Measurements from ENCODE around the gene GAREM1.
"Not testable (repeated sequence)": the region's sequence is repeated elsewhere in the genome, so short reads cannot be mapped to it uniquely, and the experiment has no call there.

Gene GAREM1

DNA sequence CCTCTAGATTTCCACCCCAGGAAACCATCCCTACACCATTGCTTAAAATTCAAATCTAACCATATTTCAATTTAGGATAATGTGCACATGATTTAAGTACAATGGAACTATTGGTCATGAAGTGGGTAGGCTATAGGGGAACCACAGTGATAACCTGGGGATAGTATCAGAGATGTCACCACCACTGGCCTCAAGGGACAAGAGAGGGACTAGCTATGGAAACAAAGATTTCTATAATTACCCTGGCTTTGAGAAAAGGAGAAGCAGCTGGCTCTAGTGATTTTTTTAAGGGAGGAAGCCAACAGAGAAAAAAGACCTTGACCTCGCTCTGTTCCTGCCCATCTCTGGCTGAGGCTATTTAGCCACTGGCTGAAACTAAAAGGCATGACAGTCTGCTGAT lies 148.9 kb downstream of the GAREM1 start:
- DNase-seq, result no peak

DNA sequence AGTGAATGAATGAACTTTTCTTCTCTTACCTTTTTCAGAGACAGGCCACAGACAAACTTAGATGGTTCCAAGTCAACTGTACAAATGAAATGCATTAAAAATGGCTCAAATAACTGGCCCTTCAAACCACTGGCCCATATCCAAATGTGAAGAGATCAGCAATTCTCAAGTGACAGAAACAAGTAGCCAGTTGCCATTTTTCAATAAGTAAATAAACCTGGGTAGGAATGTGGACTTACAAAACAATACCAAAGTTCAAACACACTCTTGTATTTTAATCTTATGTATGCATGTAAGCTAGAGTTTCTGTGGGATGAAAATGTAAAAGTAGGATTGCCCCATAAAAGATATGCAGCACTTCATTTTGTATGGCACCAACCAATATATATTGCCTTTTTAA lies 151.6 kb downstream of the GAREM1 start:
- no peak for DNase-seq

DNA sequence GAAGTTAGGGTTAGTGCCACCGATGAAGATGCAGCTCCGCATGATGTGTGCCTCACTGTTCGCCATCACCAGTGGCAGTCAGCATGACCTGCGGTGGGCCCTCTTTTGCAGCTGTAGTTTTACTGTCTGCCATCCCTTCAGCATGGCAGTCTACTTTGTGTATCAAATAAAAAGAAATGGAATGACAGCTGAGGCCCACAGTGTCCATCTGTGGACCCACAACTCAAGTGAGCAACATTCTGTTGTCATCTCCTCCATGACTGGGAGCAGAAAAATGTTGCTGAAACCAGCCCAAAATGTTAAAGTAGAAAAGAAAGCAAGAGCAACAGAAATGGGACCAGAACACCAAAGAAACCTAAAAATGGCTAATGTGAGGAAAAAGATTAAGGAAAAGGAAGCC lies 152.1 kb downstream of the GAREM1 start:
- DNase-seq, result no peak

DNA sequence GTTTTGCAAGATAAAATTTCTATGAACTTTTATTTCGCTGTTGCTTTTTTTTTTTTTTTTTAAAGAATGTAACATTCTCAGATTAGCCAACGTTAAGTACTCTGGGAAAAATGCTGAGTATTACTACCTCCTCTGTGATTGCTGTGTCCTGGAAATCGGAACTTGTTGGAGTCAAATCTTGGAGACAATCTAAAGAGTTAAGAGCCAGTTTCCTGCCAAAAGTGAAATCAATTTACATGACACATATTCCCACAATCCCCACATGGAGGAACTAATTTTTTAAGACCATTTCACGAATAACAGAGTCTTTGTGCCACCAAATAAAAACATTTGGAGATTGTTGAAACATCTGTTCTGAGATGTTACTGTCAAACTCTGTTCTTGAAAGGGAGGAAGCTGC lies 153.0 kb downstream of the GAREM1 start:
- DNase-seq, result no peak

DNA sequence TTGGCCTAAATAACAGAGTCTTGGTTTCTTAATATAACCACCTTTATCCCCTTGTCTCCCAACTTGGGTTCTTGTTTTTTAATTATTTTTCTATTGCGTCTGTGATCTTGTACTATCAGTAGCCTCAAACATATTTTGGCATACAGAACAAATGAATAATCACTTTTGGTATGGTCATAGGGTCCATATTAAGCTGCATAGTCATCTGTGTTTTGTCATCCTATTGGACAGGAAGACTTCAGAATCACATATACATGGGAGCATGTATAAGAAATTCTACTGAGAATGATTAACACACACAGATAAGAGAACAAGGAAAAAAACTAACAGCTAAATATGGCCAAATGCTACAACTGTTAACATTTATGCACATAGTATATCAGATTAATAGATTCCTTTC lies 154.8 kb downstream of the GAREM1 start:
- DNase-seq, result no peak

DNA sequence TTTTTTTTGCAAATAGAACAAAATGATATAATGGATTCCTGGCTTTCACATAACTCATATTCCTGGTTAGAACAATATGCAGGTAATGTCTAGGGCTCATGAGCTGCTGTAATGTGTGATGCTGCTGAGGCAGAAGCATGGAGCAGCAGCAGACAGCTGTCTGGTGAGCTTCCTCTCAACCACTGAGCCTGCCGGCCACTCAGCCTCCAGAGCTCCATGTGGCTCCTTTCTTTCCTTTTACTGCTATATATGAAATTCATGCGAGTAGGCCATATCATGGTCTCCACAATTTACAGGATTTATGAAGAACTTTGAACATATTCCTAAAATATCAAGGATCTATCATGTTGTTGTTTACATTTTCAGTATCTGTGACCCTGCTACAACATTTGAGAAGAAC lies 159.9 kb downstream of the GAREM1 start:
- DNase-seq, result no peak

DNA sequence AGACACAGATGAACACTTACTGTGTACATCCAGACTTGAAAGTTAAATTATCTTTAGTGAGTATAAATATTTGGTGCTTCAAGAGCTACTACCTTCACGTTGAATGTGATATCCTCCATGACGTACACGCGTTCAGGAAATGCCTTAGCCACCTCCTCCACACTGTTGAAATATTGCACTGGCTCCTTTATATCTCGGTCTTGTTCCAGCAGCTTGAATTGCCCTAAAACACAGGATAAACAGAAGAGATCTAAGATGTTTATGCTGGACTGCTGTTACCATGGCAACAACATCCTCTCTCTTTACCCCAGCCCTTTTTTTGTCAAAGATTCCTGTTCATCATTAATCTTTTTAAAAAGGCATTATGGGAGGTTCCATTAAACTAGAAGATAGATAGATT lies 160.6 kb downstream of the GAREM1 start:
- DNase-seq, result no peak

DNA sequence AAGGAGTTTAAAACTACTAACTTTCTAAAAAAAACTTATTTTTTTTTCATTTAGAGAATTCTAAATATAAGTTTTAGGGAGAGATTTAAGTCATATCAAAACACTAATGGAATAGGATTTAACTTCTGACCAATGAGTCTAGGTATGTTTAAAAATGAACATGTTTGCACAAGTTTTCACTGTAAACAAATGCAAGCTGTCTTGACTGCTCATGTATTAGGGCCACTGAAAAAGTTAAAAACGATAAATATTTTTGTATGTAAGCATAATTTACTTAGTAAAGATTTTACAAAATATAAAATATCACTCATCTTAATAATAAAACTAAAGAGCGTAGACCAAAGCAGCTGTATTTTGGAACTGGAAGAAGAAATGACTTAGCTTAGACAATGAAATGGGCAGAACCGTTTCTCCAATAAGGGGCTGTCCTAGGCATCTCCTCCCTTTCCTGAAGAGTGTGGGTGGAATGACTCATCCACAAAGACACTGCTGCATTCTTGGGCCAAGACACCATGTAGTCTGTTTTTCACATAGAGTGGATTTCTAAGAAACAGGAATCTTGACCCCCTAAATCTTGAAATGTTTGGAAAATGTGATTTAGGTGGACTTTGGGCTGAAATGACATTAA lies 162.1 kb downstream of the GAREM1 start:
- no peak for DNase-seq

DNA sequence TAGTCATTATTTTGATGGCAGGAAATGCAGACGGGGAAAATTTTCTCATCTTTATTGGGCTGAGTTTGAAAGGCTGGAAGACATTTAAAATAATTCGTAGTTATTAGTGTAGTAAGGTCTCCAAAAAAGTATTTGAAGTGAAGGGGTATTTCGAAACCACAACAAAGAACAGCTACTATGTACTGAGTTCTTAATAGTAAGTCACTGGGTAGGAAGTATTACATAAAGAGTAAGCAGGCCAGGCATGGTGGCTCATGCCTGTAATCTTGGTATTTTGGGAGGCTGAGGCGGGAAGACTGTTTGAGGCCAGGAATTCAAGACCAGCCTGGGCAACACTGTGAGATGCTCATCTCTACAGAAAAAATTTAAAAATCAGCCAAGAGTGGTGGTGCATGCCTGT lies 167.3 kb downstream of the GAREM1 start:
- DNase-seq, result no peak

DNA sequence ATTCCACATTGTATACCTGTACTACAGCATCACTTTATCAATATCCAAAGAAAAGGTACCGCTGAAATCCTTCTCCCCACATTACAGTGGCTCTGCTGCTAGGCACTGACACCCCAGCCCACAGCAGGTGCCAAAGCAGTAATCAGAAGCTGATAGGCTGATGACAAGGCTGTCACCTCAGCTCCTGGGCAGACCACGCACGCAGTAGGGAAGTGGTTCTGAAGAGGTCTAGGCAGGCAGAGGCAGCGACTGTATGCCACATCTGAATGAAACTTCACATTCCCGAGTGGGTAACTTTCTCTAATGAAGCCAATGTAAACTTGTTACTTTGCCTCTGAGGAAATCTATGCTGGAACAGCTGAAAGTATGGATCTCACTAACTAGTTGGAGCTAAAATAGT lies 167.9 kb downstream of the GAREM1 start:
- DNase-seq, result no peak

DNA sequence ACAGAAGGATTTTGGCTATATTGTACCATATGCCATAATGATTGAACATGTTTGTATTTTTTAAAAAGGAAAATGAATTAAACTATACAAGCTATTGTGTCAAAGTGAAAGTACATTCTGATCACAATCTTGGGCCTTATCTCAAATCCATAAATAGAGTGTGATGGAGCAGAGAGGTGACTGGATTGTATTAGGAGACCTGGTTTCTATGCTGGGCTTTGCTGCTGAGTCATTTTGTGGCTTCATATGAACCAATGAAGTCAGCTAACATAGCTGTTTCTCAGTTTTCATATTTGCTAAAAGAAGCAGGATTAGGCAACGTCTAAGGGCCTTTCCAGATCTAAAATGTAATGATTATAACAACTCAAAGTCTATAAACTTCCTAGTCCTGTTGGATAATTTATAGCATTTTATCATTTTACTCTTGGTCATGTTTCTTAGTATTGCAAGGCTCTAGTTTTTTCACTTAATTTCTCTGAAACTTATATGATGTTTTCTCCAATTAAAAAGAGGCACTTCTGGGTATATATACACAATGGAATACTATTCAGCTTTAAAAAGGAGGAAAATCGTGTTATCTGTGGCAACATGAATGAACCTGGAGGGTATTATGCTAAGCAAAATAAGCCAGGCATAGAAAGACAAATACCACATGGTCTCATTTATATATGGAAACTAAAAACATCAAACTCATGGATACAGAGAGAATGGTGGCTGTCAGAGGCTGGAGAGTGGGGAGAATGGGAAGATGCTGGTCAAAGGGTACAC lies 168.5 kb downstream of the GAREM1 start:
- no peak for DNase-seq

DNA sequence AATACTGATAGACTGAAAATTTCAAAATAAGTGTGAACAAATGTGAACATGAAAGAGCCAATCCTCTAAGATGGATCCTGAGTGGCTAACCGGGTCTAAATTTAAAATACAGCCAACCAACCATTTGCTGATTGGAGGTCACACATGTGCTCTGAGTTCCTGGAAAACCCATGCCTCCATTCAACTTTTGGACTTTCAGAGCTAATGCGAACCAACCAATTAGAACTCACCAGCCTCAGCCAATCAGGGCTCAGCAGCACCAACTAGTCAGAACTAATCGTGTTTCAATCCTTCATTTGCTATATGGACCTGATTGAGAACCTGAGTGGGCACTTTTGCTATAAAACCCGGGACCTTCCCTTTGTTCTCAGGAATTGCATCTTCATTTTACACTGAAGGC lies 169.3 kb downstream of the GAREM1 start:
- DNase-seq, result no peak

DNA sequence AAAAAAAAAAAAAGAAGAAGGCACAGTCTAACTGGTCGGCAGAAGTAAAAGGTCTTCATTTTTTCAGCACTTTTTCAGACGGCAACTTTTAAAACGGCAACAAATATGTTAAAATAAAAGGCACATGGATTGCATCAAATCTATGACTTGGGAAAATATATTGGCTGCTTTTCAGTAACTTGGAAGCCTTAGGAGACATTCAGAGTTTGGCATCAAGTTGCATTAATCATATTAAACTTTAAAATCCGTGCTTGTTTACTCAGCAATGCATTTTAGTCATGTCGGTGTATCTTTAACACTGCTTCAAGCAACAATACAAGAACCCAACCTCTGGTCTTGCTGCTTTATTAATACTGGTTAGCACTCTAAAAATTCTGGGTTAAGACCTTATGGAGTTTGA lies 169.8 kb downstream of the GAREM1 start:
- DNase-seq, result no peak

DNA sequence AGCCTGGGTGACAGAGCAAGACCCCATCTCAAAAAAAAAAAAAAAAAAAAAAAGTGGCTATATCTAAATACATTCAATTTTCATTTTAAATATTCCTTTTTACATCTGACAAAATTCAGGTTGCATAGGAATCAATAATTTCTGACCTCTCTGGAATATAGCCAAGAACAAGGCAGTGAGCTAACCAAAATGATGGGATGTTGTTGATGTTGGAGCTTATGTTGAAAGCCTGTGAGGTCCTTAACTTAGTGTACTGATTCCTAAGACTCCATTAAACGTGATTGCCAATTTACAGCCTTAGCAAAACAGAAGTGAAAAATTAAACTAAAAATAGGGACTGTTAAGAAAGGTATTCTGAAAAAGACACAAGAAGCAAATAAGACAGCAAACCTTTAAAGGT lies 171.2 kb downstream of the GAREM1 start:
- DNase-seq, result no peak

DNA sequence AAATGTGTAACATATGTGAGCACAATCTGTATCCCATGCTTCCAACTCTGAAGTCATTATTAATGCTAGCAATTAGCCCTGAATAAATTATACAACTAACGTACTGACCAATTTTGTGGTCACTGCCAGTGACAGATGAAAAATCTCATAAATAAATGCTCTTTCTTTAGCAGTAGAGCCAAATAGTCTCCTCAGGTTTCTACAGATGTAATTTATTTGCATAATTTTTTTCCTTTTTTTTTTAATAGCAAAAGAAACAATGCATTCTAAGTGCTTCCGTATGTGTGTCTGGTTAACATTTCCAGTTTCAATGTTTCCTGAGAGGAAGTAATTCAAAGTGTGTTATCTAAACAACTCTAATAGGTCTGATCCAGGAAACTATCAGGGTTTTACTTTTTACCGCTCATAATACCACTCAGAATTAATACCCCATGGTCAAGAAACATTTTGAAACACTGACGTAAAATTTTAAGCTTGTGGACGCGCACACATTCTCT lies 172.5 kb downstream of the GAREM1 start:
- no peak for DNase-seq

DNA sequence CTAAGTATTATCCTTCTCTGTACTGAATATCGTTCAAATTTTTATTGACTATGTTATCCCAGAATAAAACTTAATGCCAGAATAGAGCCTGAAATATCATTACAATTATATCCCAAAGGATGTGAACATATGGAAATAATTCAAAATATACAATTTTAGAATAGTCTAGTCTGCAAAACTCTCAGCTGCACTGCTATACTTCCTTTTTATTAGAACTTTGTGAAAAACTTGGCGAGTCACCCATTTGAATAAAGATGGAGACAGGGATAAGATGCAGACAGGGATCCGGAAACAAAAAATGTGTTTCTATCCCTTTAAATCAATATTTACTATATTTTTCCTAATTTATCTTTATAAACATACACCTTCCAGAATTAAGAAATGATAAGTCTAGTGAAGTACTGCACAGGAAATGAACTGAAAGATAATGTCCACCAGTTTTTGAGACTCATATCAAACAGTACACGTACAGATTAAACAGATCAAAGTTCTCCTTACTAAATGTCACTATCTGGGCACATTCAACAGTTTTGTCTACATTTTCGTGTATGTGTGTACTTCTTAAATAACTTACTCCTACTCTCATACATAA lies 173.0 kb downstream of the GAREM1 start:
- DNase-seq, result no peak

DNA sequence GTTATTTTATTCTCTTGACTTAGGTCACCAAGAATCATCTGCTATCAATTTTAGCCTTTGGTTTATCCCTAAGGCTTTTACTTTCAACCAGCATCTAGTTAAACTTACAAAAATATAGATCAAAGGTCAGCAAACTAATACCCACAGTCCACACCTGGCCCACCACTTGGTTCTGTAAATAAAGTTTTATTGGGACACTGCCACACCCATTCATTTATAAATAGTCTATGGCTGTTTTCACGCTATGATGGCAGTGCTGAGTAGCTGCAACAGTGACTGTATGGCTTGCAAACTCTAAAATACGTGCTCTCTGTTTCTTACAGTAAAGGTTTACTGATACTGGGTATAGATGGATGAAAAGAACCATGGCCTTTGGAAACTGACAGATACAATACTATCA lies 173.8 kb downstream of the GAREM1 start:
- DNase-seq, result no peak

DNA sequence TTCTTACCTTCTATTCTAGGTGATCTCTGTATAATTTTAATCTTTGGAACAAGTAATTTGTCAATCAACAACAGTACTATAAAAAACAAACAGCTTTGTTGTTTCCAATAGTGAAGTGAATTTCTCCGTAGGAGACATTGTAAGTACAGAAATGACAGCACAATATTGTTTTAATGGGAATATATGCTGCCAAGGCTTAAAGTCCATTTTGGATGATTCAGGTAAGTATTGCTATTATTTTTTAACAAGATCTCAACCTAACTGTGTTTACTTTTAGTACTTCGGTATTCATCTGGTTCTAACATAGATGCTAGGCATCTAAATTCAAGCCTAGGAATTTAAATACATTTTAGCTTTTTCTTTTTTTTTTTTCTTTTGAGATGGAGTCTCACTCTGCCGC lies 175.1 kb downstream of the GAREM1 start:
- no peak for DNase-seq

DNA sequence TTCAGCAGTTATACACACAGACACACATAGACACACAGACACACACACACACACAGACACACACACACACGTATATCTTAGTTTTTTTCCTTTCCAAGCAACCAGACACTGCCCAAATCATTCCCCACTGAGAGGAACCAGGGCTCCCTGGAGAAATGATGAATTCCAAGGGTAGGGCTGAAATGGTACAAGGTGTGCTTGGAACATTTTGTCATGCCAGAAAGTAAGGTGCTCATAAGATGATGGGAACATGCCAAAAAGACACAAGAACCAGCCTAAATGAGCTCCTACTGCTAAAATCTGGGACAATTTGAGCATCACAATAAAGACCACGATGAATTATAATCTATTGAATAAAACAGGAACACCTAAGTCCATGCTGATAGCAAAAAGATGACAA lies 177.6 kb downstream of the GAREM1 start:
- no peak for DNase-seq

DNA sequence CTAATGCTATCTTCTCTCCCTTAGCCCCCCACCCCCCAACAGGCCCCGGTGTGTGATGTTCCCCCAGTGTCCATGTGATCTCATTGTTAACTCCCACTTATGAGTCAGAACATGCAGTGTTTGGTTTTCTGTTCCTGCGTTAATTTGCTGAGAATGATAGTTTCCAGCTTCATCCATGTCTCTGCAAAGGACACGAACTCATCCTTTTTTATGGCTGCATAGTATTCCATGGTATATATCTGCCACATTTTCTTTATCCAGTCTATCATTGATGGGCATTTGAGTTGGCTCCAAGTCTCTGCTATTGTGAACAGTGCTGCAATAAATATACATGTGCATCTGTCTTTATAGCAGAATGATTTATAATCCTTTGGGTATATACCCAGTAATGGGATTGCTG lies 179.1 kb downstream of the GAREM1 start:
- DNase-seq, result not testable (repeated sequence)

DNA sequence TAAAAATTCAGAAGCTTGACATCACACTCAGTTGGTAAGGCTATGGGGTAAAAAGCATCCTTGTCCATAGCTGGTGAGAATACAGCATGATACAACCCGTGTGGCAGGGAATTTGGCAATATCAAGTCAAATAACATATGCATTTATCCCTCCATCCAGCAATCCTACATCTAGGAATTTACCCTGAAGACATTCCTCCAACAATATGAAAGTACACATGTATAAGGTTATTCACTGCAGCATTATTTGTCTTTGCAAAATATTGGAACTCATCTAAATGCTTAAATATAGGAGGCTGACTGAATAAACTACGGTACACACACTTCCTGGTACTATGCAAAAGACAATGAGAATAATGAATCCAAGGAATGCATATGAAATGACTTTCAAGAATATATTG lies 179.9 kb downstream of the GAREM1 start:
- no peak for DNase-seq

DNA sequence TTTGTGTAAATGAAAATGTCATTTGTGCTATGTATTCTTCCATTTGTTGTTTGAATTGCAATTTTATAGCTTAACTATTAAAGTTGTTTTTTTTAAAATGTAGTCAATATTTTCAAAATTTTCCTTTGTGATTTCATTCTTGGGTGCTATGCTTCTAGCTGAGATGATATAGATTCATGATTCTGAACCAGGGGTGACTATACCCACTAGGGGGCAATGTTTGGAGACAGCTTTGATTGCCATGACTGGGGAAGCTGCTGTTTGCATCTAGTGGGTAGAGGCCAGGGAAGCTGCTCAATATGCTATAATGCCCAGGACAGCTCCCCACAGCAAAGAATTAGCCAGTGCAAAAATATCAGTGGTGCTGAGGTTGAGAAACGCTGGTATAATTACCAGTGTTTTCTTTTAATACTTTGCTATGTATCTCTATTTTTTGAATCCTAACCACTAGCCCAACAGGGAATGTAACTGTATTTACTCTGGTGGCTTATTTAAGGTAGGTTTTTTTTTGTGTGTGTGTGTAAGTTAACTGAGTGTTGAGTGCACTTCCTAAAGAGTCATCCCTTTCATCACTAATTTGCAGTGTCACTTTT lies 181.1 kb downstream of the GAREM1 start:
- peak; percentile 77 for DNase-seq

DNA sequence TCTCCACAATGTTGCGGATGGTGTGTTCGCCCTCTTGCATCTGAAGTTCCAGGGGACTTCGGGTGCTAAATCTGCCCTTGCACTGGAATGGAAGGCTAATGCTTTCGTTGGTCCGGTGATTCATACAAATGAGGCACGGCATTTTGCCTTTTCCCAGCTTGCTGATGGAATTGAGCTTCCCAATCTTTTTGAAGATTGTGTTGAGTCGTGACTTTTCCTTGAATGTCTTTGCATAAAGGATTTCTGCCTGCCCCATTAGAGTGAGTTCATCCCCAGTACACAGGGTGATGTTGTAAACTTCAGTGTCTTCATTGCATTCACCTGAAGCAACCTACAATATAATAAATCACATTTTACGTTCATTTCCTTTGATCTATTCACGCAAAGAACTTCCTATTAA lies 182.8 kb downstream of the GAREM1 start:
- DNase-seq, result no peak

DNA sequence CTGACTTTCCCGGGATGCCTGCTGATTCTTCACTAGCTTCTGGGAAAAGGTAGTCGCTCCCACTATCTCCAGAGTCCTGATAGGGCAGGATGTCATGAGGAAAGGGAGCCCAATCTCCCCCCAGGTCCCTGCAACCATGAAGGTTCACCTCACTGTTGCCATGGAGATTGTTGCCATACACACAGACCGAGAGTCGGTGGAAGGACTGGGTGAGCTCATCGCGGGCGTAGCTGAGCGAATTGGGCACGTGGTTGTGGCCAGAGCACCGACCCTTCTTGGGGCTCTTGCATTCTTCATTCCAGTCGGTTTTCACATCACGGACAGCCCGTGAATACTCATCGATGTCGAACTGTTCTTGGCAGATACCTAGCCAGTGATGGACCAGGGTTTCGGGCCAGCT lies 183.4 kb downstream of the GAREM1 start:
- no peak for DNase-seq
